ENCODE data around the gene TMEM272. TPM values are rescaled to one million over a fixed set of nuclear protein-coding genes. Genes with fewer than 3 reads are reported as not detected.

Gene TMEM272
- total and polyA plus RNA-seq, 2 donors (not counting 3 experiments of a cell fraction or from before 2014, with no cell fraction given) = not detected

DNA sequence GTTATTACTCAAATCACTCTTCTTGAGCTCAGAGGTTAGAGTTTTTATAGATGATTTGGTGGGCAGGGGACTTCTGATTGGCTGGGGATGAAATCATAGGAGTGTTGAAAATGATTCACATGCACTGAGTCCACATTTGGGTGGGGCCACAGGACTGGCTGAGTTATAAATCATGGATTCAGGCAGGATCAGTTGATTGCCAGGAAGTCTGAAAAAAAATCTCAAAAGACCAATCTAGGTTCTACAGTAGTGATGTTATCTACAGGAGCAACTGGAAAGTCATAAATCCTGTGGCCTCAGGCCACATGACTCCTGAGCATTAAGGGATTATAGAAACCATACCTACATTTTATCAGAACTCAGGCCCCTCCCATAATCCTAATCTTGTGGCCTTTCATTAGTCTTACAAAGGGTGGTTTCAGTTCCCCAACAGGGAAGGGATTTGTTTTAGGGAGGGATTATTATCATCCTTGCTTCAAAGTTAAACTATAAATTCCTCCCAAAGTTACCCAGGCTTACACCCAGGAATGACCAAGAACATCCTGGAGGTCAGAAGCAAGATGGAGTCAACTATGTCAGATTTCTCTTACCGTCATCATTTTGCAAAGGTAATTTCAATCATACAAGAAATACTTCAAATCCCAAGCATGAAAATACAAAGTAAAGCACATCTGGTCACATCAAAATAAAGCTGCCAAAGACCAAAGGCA is 11.2 kb upstream of the TMEM272 start:
- BruUV-seq (replicated peaks) = no TSS peak
- Histone ChIP-seq H3K9ac (replicated peaks; ENCODE audit: extremely low read depth, insufficient read depth, low read length) (no peak overlapping the region), H3K79me2 (ENCODE audit: control insufficient read depth, insufficient read depth, low read length) (no peaks in the 10 kb centered on the region), H3K36me3 (ENCODE audit: control insufficient read depth in 2 of 2, extremely low read depth in 1 of 2, insufficient read depth in 2 of 2, low read length in 2 of 2) (no peaks in the 10 kb centered on the region), H3K4me1 (ENCODE audit: control insufficient read depth, extremely low read depth, insufficient read depth, low read length) (no peaks in the 10 kb centered on the region), H3K9me3 (replicated peaks; ENCODE audit: control insufficient read depth, insufficient read depth, low read length) (no peaks in the 10 kb centered on the region), H3K9me1 (replicated peaks; ENCODE audit: control insufficient read depth, extremely low read depth, insufficient read depth, low read length) (no peaks in the 10 kb centered on the region), H2AFZ (ENCODE audit: low read depth, low read length) (no peak overlapping the region), H3K27me3 (ENCODE audit: control insufficient read depth in 2 of 2, insufficient read depth in 2 of 2, low read length in 2 of 2) (peaks cover 7 to 14% of the 10 kb centered on the region in 2 experiments), H3K4me3 (replicated peaks in 1 of 3; ENCODE audit: insufficient read depth in 1 of 3, low read depth in 1 of 3, low read length in 3 of 3) (no peak overlapping the region), H3K4me2 (ENCODE audit: insufficient read depth, low read length) (no peak overlapping the region), H4K20me1 (replicated peaks; ENCODE audit: control insufficient read depth, extremely low read depth, insufficient read depth, low read length) (no peaks in the 10 kb centered on the region), H3K27ac (ENCODE audit: insufficient read depth, low read depth, low read length) (no peak overlapping the region)
- no peak for TF ChIP-seq FOS (IDR thresholded peaks at IDR 0.05; ENCODE audit: borderline replicate concordance, insufficient read depth, low read length)
- no peak for TF ChIP-seq POLR2A (IDR thresholded peaks at IDR 0.05; ENCODE audit: low read depth, low read length)
- TF ChIP-seq GATA2 (IDR thresholded peaks at IDR 0.05; ENCODE audit: insufficient read depth, insufficient read length, low read depth, low read length) = no peak
- TF ChIP-seq JUN (IDR thresholded peaks at IDR 0.05; ENCODE audit: borderline replicate concordance, insufficient read depth, insufficient read length, low read depth) = no peak
- TF ChIP-seq, protein P1, sequence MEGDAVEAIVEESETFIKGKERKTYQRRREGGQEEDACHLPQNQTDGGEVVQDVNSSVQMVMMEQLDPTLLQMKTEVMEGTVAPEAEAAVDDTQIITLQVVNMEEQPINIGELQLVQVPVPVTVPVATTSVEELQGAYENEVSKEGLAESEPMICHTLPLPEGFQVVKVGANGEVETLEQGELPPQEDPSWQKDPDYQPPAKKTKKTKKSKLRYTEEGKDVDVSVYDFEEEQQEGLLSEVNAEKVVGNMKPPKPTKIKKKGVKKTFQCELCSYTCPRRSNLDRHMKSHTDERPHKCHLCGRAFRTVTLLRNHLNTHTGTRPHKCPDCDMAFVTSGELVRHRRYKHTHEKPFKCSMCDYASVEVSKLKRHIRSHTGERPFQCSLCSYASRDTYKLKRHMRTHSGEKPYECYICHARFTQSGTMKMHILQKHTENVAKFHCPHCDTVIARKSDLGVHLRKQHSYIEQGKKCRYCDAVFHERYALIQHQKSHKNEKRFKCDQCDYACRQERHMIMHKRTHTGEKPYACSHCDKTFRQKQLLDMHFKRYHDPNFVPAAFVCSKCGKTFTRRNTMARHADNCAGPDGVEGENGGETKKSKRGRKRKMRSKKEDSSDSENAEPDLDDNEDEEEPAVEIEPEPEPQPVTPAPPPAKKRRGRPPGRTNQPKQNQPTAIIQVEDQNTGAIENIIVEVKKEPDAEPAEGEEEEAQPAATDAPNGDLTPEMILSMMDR (IDR thresholded peaks at IDR 0.05; ENCODE audit: extremely low read depth in 1 of 2, insufficient read depth in 1 of 2, low read depth in 1 of 2, low read length in 2 of 2) = no peak
- no peak for TF ChIP-seq POLR2AphosphoS5 (IDR thresholded peaks at IDR 0.05; ENCODE audit: insufficient read depth, low read depth, low read length)
- TF ChIP-seq, protein P2, sequence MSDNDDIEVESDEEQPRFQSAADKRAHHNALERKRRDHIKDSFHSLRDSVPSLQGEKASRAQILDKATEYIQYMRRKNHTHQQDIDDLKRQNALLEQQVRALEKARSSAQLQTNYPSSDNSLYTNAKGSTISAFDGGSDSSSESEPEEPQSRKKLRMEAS (IDR thresholded peaks at IDR 0.05; ENCODE audit: insufficient read depth, insufficient read length) = no peak
- no peak for TF ChIP-seq MYC (IDR thresholded peaks at IDR 0.05; ENCODE audit: low read depth, low read length)
- TF ChIP-seq EZH2 (IDR thresholded peaks at IDR 0.05; ENCODE audit: borderline replicate concordance, low read depth, low read length, severe bottlenecking) = no peak
- dilution Hi-C loops (cut with MboI; ENCODE audit: extremely low pct_ligation_motif_present, low sequenced_read_pairs) = no loop called here
- intact Hi-C loops (cut with micrococcal nuclease) = no loop called here
- no peak for DNase-seq (ENCODE audit: low read depth, low spot score)
- CTCF ChIA-PET = no interaction called here
- FAIRE-seq = no peak
- POLR2A ChIA-PET = no interaction called here

All from endothelial cell of umbilical vein (primary cell).